Sigmoid colon (tissue), 4 donors: ENCODE data around the gene LRRC36.

Experiments
- EP300 ChIP-seq, 4 donors: sonication (generic); formaldehyde crosslinking; IDR thresholded peaks; one replicate each; pipeline ENCODE4 v1.6.1; 2017; ENCODE audit warnings: antibody characterized with exemption in 4 of 4
- POLR2A ChIP-seq, 2 donors: fragments of 450-650 bp; IDR thresholded peaks; one replicate each; pipeline ENCODE4 v1.6.1; 2016; ENCODE audit warnings: antibody characterized with exemption in 2 of 2, mild to moderate bottlenecking in 2 of 2, moderate library complexity in 2 of 2
- POLR2AphosphoS5 ChIP-seq, 4 donors: sonication (generic); formaldehyde crosslinking; IDR thresholded peaks; one replicate each; pipeline ENCODE4 v1.6.1; 2017; ENCODE audit warnings: antibody characterized with exemption in 4 of 4
- TF ChIP-seq, protein P1 (sequence below), 4 experiments: fragments of 450-650 bp in 3 of 4; fragments of 200-600 bp in 1 of 4; IDR thresholded peaks; one replicate each; pipeline ENCODE4 v1.5.1; 2016 to 2019; ENCODE audit warnings: antibody characterized with exemption in 4 of 4, mild to moderate bottlenecking in 3 of 4, moderate library complexity in 2 of 4

DNA sequence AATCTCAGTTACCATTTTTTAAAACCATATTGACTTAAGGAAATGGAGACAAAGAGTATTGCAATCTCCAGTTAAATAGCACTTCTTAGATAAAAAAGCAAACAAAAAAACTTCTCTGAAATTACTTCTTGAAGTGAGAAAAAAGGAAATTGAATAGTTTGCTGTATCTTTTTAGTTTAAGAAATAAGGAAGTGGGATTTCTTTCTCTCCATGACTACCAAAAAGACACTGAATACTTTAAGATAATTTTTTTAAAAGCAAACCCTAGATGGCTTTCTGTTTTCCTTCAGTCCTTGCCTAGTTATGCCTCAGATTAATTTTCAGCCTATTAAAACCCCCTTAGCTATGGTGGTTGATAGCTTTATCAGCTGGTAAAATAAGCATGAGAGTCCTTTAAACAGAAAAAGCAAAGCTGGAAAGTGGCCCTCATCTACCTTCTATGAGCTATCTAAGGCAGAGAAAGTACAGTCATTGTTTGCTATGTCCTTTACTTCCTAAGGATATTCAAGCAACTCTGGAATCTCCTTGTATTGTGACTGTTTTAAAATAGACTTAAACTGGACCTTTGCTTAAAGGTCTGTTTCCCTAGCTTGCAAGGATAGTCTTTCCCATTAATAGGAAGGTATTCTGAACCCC is 38.1 kb downstream of the LRRC36 start:
- TF ChIP-seq, protein P1, sequence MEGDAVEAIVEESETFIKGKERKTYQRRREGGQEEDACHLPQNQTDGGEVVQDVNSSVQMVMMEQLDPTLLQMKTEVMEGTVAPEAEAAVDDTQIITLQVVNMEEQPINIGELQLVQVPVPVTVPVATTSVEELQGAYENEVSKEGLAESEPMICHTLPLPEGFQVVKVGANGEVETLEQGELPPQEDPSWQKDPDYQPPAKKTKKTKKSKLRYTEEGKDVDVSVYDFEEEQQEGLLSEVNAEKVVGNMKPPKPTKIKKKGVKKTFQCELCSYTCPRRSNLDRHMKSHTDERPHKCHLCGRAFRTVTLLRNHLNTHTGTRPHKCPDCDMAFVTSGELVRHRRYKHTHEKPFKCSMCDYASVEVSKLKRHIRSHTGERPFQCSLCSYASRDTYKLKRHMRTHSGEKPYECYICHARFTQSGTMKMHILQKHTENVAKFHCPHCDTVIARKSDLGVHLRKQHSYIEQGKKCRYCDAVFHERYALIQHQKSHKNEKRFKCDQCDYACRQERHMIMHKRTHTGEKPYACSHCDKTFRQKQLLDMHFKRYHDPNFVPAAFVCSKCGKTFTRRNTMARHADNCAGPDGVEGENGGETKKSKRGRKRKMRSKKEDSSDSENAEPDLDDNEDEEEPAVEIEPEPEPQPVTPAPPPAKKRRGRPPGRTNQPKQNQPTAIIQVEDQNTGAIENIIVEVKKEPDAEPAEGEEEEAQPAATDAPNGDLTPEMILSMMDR (IDR thresholded peaks at IDR 0.05): no peak
- TF ChIP-seq POLR2A (IDR thresholded peaks at IDR 0.05) (no peak), POLR2AphosphoS5 (IDR thresholded peaks at IDR 0.05) (no peak), EP300 (IDR thresholded peaks at IDR 0.05) (no peak)
